Ectodermal cell (in vitro differentiated cells): Measurements from ENCODE around the gene OR4K2.

Experiments
- H3K27ac ChIP-seq: 2 replicates; pipeline ENCODE4 v1.7.0; 2013; ENCODE audit warnings: mild to moderate bottlenecking, low read depth, low read length; ENCODE audit not compliant: insufficient read depth, poor library complexity, severe bottlenecking
- H3K27me3 ChIP-seq: 2 replicates; pipeline ENCODE4 v1.7.0; 2013; ENCODE audit warnings: mild to moderate bottlenecking, low read length; ENCODE audit not compliant: insufficient read depth, control insufficient read depth, poor library complexity, severe bottlenecking
- H3K36me3 ChIP-seq: one replicate; pipeline ENCODE4 v1.7.0; 2013; ENCODE audit warnings: low read length; ENCODE audit not compliant: control insufficient read depth, insufficient read depth
- H3K4me1 ChIP-seq: one replicate; pipeline ENCODE4 v1.7.0; 2013; ENCODE audit warnings: low read length; ENCODE audit not compliant: control insufficient read depth, insufficient read depth
- H3K4me3 ChIP-seq: 2 replicates; pipeline ENCODE4 v1.7.0; 2013; ENCODE audit warnings: low read depth, low read length, control low read depth; ENCODE audit not compliant: insufficient read depth
- H3K9me3 ChIP-seq: 2 replicates; pipeline ENCODE4 v1.7.0; 2013; ENCODE audit warnings: mild to moderate bottlenecking, low read length, moderate library complexity; ENCODE audit not compliant: control insufficient read depth
- WGBS, 2 experiments: methylation state at CpG; one replicate each; pipeline ENCODE4 v1.1.7; 2013; ENCODE audit warnings: missing lambda C conversion rate in 2 of 2; 5-methylcytosine and 5-hydroxymethylcytosine counted together

The OR4K2 gene

GRCh38 chr14:19900999-19901398 lies 26.1 kb downstream of the OR4K2 start:
- no peak overlapping the region for H3K27ac ChIP-seq
- no peaks in the 10 kb centered on the region for H3K4me1 ChIP-seq
- WGBS, 2 experiments, result 70 to 72% methylated on average over 3 of the region's 3 CpGs
- peaks cover 37% of the 10 kb centered on the region for H3K9me3 ChIP-seq
- H3K4me3 ChIP-seq, result no peak overlapping the region
- no peaks in the 10 kb centered on the region for H3K27me3 ChIP-seq
- no peaks in the 10 kb centered on the region for H3K36me3 ChIP-seq

- H3K27ac ChIP-seq, result no peak overlapping the region
- WGBS, 2 experiments, result 82 to 88% methylated on average over 4 of the region's 4 CpGs
- no peaks in the 10 kb centered on the region for H3K36me3 ChIP-seq
- H3K27me3 ChIP-seq, result no peaks in the 10 kb centered on the region
- H3K4me1 ChIP-seq, result no peaks in the 10 kb centered on the region
- H3K4me3 ChIP-seq, result no peak overlapping the region
- peaks cover 34% of the 10 kb centered on the region for H3K9me3 ChIP-seq
Observed at GRCh38 chr14:19902409-19902808, 27.5 kb downstream of the OR4K2 start.

GRCh38 chr14:19906665-19907064 lies 31.7 kb downstream of the OR4K2 start:
- Histone ChIP-seq H3K4me1 (no peaks in the 10 kb centered on the region), H3K9me3 (peaks cover 32% of the 10 kb centered on the region), H3K36me3 (no peaks in the 10 kb centered on the region), H3K27ac (no peak overlapping the region), H3K4me3 (no peak overlapping the region), H3K27me3 (no peaks in the 10 kb centered on the region)

- no peaks in the 10 kb centered on the region for H3K4me1 ChIP-seq
- H3K27ac ChIP-seq, result no peak overlapping the region
- H3K4me3 ChIP-seq, result no peak overlapping the region
- no peaks in the 10 kb centered on the region for H3K36me3 ChIP-seq
- 45 to 58% methylated on average over 3 of the region's 3 CpGs for WGBS, 2 experiments
- H3K9me3 ChIP-seq, result peaks cover 25% of the 10 kb centered on the region
- H3K27me3 ChIP-seq, result no peaks in the 10 kb centered on the region
Observed at GRCh38 chr14:19911114-19911513, 36.2 kb downstream of the OR4K2 start.

GRCh38 chr14:19917243-19917642 lies 42.3 kb downstream of the OR4K2 start:
- no peaks in the 10 kb centered on the region for H3K27me3 ChIP-seq
- H3K4me3 ChIP-seq, result no peak overlapping the region
- WGBS, 2 experiments, result 78 to 83% methylated on average over 3 of the region's 3 CpGs
- peaks cover 37% of the 10 kb centered on the region for H3K9me3 ChIP-seq
- H3K36me3 ChIP-seq, result no peaks in the 10 kb centered on the region
- no peaks in the 10 kb centered on the region for H3K4me1 ChIP-seq
- no peak overlapping the region for H3K27ac ChIP-seq

- 75 to 100% methylated on average over 1 of the region's 1 CpG for WGBS, 2 experiments
- Histone ChIP-seq H3K4me3 (no peak overlapping the region), H3K36me3 (no peaks in the 10 kb centered on the region), H3K27me3 (no peaks in the 10 kb centered on the region), H3K9me3 (peaks cover 37% of the 10 kb centered on the region), H3K27ac (no peak overlapping the region), H3K4me1 (no peaks in the 10 kb centered on the region)
Observed at GRCh38 chr14:19917955-19918518, 43.1 kb downstream of the OR4K2 start.

GRCh38 chr14:19918553-19919264 lies 43.8 kb downstream of the OR4K2 start:
- Histone ChIP-seq H3K27ac (no peak overlapping the region), H3K4me1 (no peaks in the 10 kb centered on the region), H3K9me3 (peaks cover 37% of the 10 kb centered on the region), H3K36me3 (no peaks in the 10 kb centered on the region), H3K27me3 (no peaks in the 10 kb centered on the region), H3K4me3 (no peak overlapping the region)
- WGBS, 2 experiments, result 68 to 75% methylated on average over 3 of the region's 4 CpGs

GRCh38 chr14:19920021-19920657 lies 45.2 kb downstream of the OR4K2 start, which contains the start of gene OR4K5:
Gene OR4K5 (plus strand): TSS chr14:19920607. CDS start chr14:19920607, 0 bp downstream.
- Histone ChIP-seq H3K36me3 (no peaks in the 10 kb centered on the region), H3K27me3 (no peaks in the 10 kb centered on the region), H3K4me3 (no peak within 1 kb of the TSS), H3K27ac (no peak within 1 kb of the TSS), H3K9me3 (peaks cover 34% of the 10 kb centered on the region), H3K4me1 (no peaks in the 10 kb centered on the region)

- H3K4me1 ChIP-seq, result no peaks in the 10 kb centered on the region
- no peak within 1 kb of the TSS for H3K27ac ChIP-seq
- no peaks in the 10 kb centered on the region for H3K36me3 ChIP-seq
- H3K4me3 ChIP-seq, result no peak within 1 kb of the TSS
- no peaks in the 10 kb centered on the region for H3K27me3 ChIP-seq
- H3K9me3 ChIP-seq, result peaks cover 30% of the 10 kb centered on the region
- WGBS, 2 experiments, result 81 to 89% methylated on average over 2 of the region's 3 CpGs
Observed at GRCh38 chr14:19930617-19931016, 55.7 kb downstream of the OR4K2 start, which contains the start of gene OR4K1. Gene OR4K1 (plus strand): TSS chr14:19930917. CDS start chr14:19935667, 4,750 bp downstream.
